ENCODE measurements around the gene C16orf82.

DNA sequence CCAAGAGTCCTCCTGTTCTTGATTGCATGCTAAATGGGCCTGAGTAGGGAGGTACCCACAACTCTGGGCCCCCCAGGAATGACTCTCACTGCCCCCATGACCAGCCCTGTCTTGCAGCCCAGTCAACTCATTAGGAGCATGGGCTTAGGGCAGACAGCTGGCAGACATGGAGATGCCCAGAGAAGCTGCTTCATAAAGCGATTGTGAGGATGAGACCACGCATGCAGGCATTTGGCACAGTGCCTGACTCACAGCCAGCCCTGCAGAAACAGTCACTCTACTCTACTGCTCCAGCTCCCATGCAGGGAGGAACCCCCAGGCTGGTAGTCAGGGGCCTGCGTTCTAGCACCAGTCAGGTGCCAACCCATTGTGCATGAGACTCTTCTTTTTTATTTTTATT lies 8.4 kb upstream of the C16orf82 start:
- TF ChIP-seq, protein P1, sequence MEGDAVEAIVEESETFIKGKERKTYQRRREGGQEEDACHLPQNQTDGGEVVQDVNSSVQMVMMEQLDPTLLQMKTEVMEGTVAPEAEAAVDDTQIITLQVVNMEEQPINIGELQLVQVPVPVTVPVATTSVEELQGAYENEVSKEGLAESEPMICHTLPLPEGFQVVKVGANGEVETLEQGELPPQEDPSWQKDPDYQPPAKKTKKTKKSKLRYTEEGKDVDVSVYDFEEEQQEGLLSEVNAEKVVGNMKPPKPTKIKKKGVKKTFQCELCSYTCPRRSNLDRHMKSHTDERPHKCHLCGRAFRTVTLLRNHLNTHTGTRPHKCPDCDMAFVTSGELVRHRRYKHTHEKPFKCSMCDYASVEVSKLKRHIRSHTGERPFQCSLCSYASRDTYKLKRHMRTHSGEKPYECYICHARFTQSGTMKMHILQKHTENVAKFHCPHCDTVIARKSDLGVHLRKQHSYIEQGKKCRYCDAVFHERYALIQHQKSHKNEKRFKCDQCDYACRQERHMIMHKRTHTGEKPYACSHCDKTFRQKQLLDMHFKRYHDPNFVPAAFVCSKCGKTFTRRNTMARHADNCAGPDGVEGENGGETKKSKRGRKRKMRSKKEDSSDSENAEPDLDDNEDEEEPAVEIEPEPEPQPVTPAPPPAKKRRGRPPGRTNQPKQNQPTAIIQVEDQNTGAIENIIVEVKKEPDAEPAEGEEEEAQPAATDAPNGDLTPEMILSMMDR (IDR thresholded peaks at IDR 0.05): no peak
- no peak for TF ChIP-seq ZFX (IDR thresholded peaks at IDR 0.05; ENCODE audit: borderline replicate concordance)

Data from 22Rv1 (cell line).